Gastroesophageal sphincter (tissue), 4 donors: ENCODE data around the gene POLD2. TPM values are rescaled to one million over a fixed set of nuclear protein-coding genes. Genes with fewer than 3 reads are reported as not detected.
A peak's percentile ranks its signal among the peaks of the same experiment; 100 is the strongest.

ENCODE experiments used
- ATAC-seq: fragments of 150-250 bp; one replicate; pipeline ENCODE4 v1.9.1; 2016; ENCODE audit warnings: mild to moderate bottlenecking, moderate library complexity
- H3K27ac ChIP-seq, 4 donors: fragments of 200-600 bp; sonication (generic) in 3 of 4; 1 replicate in 3 of 4; 2 replicates in 1 of 4; pipeline ENCODE4 v1.5.1; 2016 to 2019
- H3K27me3 ChIP-seq: fragments of 200-600 bp; sonication (generic); one replicate; pipeline ENCODE4 v1.5.1; 2019
- H3K36me3 ChIP-seq, 2 donors: fragments of 200-600 bp; sonication (generic); one replicate each; pipeline ENCODE4 v1.5.1; 2019; ENCODE audit warnings: control low read depth in 1 of 2
- H3K4me1 ChIP-seq, 3 donors: fragments of 200-600 bp; sonication (generic); 1 replicate in 2 of 3; 2 replicates in 1 of 3; pipeline ENCODE4 v1.5.1; 2016 to 2019; ENCODE audit warnings: control low read depth in 2 of 3
- H3K4me3 ChIP-seq, 2 donors: fragments of 200-600 bp; sonication (generic); one replicate each; pipeline ENCODE4 v1.5.1; 2019; ENCODE audit warnings: mild to moderate bottlenecking in 1 of 2, moderate library complexity in 1 of 2
- H3K9me3 ChIP-seq, 3 donors: fragments of 200-600 bp; sonication (generic); one replicate each; pipeline ENCODE4 v1.5.1; 2017 to 2019; ENCODE audit warnings: control low read depth in 2 of 3
- CTCF ChIP-seq, 4 experiments: fragments of 200-600 bp in 2 of 4; fragments of 450-650 bp in 2 of 4; sonication (generic) in 1 of 4; IDR thresholded peaks; one replicate each; pipeline ENCODE4 v1.5.1; 2017 to 2019; ENCODE audit warnings: antibody characterized with exemption in 4 of 4, mild to moderate bottlenecking in 2 of 4, moderate library complexity in 2 of 4
- EP300 ChIP-seq: sonication (generic); formaldehyde crosslinking; IDR thresholded peaks from one replicate; pipeline ENCODE4 v1.6.1; 2017; ENCODE audit warnings: antibody characterized with exemption, mild to moderate bottlenecking
- POLR2A ChIP-seq, 2 donors: fragments of 450-650 bp; IDR thresholded peaks; one replicate each; pipeline ENCODE4 v1.6.1; 2017; ENCODE audit warnings: antibody characterized with exemption in 2 of 2, mild to moderate bottlenecking in 2 of 2, moderate library complexity in 1 of 2
- POLR2AphosphoS5 ChIP-seq: sonication (generic); formaldehyde crosslinking; IDR thresholded peaks from one replicate; pipeline ENCODE4 v1.6.1; 2017; ENCODE audit warnings: antibody characterized with exemption
- WGBS, 2 donors: methylation state at CpG; one replicate each; pipeline ENCODE4 v1.1.5; 2018; ENCODE audit warnings: low coverage in 1 of 2; 5-methylcytosine and 5-hydroxymethylcytosine counted together
- total RNA-seq, 4 donors: library from RNA; depleted of rRNA; stranded (reverse); fragments of >200 nt; gene quantifications; one replicate each; pipeline ENCODE4 v1.1.0, GENCODE V29; 2016

The POLD2 gene
- total RNA-seq, 4 donors from 2014 or later, result 45.3 to 52.6 (median 50.8) TPM

DNA sequence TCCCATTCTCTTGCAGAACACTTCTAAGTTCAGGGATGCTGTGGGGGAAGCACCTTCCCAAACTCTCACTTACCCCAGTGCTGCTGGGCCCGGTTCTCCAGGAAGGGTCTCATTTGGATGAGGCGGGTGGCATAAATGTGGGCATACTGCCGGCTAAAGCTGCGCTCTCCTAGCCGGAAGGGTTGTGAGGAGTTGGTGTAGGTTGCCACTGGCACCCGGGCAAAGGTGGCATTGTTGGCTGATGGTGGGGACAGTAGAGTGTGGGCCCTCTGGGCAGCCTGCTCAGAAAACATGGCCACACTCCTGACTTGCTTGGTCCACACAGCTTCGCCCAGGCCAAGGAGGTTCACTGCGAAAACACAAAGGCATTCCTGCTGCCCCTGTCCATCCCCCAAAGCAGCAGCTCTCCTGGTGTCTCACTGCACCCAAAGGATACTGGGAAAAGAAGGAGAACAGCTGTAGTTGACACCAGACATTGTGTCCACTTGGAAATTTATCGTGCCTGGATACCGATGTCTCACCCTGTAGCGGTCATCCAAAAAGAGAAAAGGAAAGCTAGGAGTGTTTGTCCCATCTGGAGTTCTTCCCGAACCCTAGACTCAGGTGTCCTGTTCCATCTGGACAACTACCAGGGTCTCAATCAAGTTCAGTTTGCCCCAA, 1.5 kb downstream of the POLD2 start:
- 91 to 100% methylated on average over 1 to 4 of the region's 12 CpGs for WGBS, 2 donors
- no peaks in the 10 kb centered on the region for H3K9me3 ChIP-seq
- no peaks in the 10 kb centered on the region for H3K27me3 ChIP-seq
- H3K4me1 ChIP-seq, result peaks cover 5 to 56% (median 13%) of the 10 kb centered on the region in 3 donors
- no peak for ATAC-seq
- H3K27ac ChIP-seq, result peak overlapping the region in 3 of 4 donors; percentile 92 to 94 (median 93)
- TF ChIP-seq EP300 (no peak), CTCF (IDR thresholded peaks at IDR 0.05) (no peak), POLR2A (IDR thresholded peaks at IDR 0.05) (no peak), POLR2AphosphoS5 (no peak)
- H3K36me3 ChIP-seq, result peaks cover 0 to 49% of the 10 kb centered on the region in 2 donors
- H3K4me3 ChIP-seq, result no peak overlapping the region

- no peaks in the 10 kb centered on the region for H3K9me3 ChIP-seq
- H3K4me1 ChIP-seq, result peaks cover 5 to 56% (median 13%) of the 10 kb centered on the region in 3 donors
- TF ChIP-seq POLR2A (IDR thresholded peaks at IDR 0.05), result no peak
- TF ChIP-seq CTCF (IDR thresholded peaks at IDR 0.05), result no peak
- TF ChIP-seq POLR2AphosphoS5, result no peak
- TF ChIP-seq EP300, result no peak
- H3K27ac ChIP-seq, result no peak overlapping the region
- H3K27me3 ChIP-seq, result no peaks in the 10 kb centered on the region
- ATAC-seq, result no peak
- peaks cover 0 to 64% of the 10 kb centered on the region in 2 donors for H3K36me3 ChIP-seq
- 74 to 82% methylated on average over 3 to 4 of the region's 6 CpGs for WGBS, 2 donors
- H3K4me3 ChIP-seq, result no peak overlapping the region
Observed at GRCh38 chr7:44120395-44120794, 3.0 kb downstream of the POLD2 start.

DNA sequence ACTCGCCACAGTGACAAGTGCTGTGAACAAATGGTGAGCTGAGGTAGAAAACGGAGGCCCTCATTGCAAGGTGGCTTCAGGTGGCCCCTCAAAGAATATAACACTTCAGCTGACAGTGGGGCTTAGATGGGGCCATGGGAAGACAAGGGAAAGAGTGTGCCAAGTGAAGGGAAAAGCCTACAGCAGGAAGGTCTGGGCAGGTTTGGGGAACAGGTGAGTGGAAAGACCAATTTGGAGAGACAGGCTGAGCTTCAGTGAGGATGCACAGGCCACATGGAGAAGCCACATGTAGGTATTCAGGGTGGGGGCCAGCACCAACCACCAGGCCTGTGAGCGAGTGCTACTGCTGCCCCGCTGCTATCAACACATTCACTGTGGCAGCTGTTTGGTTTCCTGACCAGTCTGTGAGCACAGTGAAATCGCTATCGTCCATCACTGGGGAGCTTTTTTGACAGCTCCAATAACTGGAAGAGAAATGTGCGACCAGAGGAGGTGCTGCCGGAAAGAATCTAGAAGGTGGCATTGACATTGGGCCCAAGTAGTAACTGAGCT, 3.4 kb downstream of the POLD2 start:
- Histone ChIP-seq H3K4me3 (no peak overlapping the region), H3K36me3 (peaks cover 0 to 69% of the 10 kb centered on the region in 2 donors), H3K27me3 (no peaks in the 10 kb centered on the region), H3K27ac (no peak overlapping the region), H3K9me3 (no peaks in the 10 kb centered on the region), H3K4me1 (peaks cover 5 to 60% (median 13%) of the 10 kb centered on the region in 3 donors)
- no peak for ATAC-seq
- WGBS, 2 donors, result 85% methylated on average over 2 of the region's 8 CpGs; no CpG with 5 or more reads in 1 of the 2 donors
- TF ChIP-seq POLR2AphosphoS5, result no peak
- TF ChIP-seq POLR2A (IDR thresholded peaks at IDR 0.05), result no peak
- TF ChIP-seq EP300, result no peak
- no peak for TF ChIP-seq CTCF (IDR thresholded peaks at IDR 0.05)

GRCh38 chr7:44117801-44118429, 5.4 kb downstream of the POLD2 start:
- H3K4me1 ChIP-seq, result peaks cover 5 to 60% (median 13%) of the 10 kb centered on the region in 3 donors
- H3K4me3 ChIP-seq, result no peak overlapping the region
- peaks cover 0 to 88% of the 10 kb centered on the region in 2 donors for H3K36me3 ChIP-seq
- H3K27me3 ChIP-seq, result no peaks in the 10 kb centered on the region
- TF ChIP-seq POLR2AphosphoS5, result no peak
- TF ChIP-seq EP300, result no peak
- TF ChIP-seq CTCF (IDR thresholded peaks at IDR 0.05), result no peak
- no peak for TF ChIP-seq POLR2A (IDR thresholded peaks at IDR 0.05)
- ATAC-seq, result no peak
- no peaks in the 10 kb centered on the region for H3K9me3 ChIP-seq
- H3K27ac ChIP-seq, result no peak overlapping the region
- WGBS, 2 donors, result 80 to 95% methylated on average over 3 of the region's 13 CpGs
